ENCODE results near the gene BRK1.
"Not testable (repeated sequence)": the region's sequence is repeated elsewhere in the genome, so short reads cannot be mapped to it uniquely, and the experiment has no call there.

Gene BRK1

DNA sequence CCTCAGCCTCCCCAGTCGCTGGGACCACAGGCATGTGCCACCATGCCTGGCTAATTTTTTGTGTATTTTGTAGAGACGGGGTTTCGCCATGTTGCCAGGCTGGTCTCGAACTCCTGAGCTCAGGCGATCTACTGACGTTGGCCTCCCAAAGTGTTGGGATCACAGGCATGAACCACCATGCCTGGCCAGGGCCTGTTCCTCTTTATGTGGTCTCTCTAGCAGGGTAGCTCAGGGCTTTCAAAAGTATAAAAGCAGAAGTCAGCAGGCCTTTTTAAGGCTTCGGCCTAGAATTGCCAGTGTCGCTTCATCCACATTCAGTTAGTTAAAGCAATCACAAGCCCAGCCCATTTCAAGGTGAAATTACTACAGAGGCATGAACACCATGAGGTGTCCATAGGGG lies 33.8 kb downstream of the BRK1 start:
- DNase-seq: no peak

DNA sequence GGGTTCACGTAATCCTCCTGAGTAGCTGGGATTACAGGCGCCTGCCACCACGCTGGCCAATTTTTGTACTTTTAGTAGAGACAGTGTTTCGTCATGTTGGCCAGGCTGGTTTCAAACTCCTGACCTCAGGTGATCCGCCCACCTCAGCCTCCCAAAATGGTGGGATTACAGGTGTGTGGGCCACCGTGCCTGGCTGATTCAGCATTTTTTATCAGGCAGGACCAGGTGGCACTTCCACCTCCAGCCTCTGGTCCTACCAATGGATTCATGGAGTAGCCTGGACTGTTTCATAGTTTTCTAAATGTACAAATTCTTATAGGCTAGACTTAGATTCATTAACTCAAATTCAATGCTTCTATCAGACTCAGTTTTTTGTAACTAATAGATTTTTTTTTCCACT lies 35.5 kb downstream of the BRK1 start:
- no peak for DNase-seq

DNA sequence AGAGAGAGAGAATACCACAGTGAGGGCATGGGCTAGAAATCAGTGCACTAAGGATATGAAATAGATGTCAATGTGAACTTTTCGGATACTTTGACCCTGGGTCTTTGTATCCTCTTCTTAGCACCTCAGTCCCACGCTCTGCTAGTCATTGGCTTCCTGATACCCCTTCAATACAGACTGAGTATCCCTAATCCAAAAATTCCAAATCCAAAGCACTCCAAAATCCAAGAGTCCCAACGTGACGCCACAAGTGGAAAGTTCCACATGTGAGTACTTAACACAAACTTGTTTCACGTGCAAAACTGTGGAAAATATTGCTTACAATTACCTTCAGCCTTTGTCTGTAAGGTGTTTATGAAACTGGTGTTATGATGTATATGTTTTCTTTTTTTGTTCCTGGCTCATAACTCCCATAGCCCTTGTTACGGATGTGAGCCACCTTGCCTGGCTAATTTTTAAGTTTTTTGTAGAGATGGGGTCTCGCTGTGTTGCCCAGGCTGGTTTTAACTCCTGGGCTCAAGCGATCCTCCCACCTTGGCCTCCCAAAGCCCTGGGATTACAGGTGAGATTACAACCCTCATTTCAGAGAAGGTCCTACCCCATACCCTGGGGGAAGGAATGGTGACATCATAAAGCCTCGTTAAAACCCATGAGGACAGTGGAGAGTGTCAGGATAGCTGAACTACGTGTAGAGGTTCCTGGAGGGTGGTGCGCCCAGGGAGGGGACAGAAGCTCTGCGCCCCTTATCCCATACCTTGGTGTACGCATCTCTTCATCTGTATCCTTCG lies 39.1 kb downstream of the BRK1 start:
- no peak for DNase-seq

DNA sequence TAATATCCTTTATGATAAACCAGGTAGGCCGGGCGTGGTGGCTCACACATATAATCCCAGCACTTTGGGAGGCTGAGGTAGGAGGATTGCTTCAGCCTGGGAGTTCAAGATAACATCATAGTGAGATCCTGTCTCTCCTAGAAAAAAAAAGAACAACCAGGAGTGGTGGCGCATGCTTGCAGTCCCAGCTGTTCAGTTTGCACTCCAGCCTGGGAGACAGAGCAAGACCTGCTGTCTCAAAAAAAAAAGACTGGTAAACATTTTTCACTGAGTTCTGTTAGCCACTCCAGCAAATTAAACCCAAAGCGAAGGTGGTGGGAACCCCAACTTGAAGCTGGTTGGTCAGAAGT lies 39.6 kb downstream of the BRK1 start:
- DNase-seq: no peak

DNA sequence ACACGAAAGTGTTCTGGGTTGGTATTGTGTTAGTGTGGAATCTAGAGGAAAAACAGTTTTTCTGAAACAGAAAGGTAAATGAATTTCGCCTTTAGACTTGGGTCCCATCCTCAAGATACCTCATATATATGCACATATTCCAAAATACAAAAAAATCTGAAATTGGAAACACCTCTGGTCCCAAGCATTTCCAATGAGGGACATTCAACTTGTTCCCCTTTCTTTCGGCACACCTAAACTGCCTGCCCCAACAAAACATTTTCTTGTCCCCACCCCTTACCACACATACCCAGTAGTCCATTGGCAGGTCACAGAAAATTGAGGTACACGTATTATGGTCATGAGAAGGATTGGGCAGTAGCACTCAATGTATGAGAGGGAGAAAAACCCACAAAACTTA lies 40.2 kb downstream of the BRK1 start:
- no peak for DNase-seq

DNA sequence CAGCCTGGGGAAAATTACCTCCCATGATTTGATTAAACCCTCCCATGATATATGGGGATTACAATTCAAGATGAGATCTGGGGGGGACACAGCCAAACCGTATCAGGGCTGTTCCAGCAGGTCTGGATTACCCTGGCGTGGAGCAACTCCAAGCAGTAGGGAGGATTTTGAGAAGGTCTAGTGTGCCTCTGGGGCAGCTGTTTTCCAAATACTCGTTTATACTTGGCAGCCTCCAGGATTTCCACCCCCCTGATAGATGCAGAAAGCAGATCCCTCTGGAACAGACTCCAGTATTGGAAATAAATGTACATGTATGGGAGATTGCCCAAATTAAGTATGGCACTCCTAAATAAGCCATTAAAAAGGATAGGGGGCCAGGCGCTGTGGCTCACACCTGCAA lies 41.6 kb downstream of the BRK1 start:
- DNase-seq: no peak

DNA sequence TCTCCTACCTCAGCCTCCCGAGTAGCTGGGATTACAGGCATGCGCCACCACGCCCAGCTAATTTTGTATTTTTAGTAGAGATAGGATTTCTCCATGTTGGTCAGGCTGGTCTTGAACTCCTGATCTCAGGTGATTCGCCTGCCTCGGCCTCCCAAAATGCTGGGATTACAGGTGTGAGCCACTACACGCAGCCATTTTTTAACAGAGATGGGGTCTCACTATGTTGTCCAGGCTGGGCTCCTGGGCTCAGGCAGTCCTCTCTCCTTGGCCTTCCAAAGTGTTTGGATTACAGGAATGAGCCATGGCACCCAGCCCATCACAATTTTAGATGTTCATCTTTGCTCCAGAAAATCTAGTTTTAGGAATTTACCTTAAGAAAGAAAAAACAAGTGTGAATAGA lies 43.1 kb downstream of the BRK1 start:
- not testable (repeated sequence) for DNase-seq

DNA sequence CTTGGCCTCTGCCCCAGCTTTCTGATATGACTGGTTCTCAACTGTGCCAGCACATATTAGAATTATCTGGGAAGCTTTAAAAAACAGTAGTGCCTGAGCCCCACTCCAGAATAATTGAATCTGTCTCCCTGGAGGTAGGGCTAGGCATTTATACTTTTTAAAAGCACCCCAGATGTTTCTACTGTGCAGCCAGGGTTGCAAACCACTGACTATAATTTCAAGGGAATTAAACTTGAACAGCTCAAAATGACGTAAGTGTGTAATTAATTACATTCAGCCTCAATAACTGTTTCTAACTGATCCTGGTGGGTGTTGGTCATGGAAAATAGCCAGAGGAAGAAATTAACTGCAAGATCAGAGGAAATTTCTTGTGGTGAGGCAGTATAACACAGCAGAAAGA lies 44.9 kb downstream of the BRK1 start:
- no peak for DNase-seq

DNA sequence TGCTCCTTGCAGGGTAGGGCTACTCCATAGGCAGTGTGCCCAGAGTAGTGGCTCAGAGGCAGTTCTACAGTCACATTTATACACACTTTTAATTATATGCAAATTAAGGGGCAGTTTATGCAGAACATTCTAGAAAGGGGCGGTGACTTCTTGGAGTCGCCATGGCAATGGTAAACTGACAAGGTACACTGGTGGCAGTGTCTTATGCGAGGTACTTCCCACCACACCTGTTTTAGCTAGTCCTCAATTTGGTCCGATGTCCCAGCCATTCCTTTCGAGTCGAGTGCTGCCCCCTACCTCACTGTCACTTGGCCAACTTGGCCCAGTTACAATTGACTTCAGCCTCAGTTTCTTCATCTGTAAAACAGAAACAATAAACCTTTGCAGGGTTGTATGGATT lies 45.5 kb downstream of the BRK1 start:
- no peak for DNase-seq

DNA sequence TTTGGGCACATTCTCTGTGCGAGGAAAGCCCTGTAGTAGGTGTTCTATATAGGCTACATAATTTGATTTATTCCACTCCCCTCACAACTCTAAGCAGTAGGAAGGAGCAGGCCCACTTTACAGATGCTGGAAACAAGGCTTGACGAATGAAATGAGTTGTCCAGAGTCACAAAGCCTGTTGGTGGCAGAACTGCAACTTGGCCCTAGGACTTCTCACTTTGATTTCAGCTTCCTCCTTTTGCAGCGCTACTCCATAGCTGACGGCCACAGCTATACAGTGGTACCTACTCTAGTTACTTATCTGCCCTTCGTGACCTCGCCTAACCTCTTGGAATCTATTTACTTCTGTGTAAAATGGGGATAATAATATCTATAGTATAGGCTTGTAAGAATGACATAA lies 46.7 kb downstream of the BRK1 start:
- no peak for DNase-seq

DNA sequence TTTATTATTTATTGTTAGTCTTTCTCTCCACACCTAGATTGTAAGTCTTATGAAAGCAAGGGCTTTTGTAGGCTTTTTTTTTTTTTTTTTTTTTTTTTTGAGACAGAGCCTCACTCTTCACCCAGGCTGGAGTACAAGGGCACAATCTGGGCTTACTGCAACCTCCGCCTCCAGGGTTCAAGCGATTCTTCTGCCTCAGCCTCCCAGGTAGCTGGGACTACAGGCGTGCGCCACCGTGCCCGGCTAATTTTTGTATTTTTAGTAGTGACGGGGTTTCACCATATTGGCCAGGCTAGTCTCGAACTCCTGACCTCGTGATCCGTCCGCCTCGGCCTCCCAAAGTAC lies 48.7 kb downstream of the BRK1 start:
- not testable (repeated sequence) for DNase-seq

DNA sequence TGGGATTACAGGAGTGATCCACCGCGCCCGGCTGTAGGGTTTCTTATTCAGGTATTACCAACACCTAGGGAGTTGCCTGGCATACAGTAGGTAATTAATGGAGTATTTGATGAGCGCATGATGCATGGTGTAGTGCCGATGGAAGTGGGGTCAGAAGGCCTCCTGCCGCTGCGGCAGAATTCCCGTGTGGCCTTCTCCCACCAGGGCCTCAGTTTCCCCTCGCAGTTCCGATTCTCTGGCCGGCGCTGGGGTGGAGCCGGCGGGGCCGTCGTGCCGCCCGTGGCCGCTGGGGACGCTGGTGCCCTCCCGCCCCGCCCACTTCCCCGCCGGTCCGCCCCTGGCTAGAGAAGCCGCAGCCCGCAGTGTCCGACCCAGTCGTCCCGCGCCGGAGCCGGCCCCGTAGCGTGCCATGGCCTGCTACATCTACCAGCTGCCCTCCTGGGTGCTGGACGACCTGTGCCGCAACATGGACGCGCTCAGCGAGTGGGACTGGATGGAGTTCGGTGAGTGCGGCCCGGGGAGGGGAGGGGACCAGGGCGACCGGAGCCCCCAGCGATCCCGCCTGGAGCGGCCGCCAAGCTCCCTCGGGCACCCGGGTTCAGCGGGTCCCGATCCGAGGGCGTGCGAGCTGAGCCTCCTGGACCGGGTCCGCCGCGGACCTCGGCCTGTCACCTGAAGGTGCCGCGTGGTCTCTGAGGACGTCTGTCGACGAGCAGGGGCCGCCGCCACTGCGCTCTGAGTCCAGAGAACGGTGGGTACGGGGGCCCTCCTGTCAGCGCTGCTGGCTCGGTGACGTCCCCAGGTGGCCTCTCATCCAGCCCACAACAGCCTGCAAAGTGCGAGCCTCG lies 49.3 kb downstream of the BRK1 start, which contains the start of gene IRAK2:
Gene IRAK2 (plus strand): TSS at position 374 of the 848 bp plus-strand sequence. CDS start 36 bp downstream, at position 410.
- peak; percentile 75 for DNase-seq

DNA sequence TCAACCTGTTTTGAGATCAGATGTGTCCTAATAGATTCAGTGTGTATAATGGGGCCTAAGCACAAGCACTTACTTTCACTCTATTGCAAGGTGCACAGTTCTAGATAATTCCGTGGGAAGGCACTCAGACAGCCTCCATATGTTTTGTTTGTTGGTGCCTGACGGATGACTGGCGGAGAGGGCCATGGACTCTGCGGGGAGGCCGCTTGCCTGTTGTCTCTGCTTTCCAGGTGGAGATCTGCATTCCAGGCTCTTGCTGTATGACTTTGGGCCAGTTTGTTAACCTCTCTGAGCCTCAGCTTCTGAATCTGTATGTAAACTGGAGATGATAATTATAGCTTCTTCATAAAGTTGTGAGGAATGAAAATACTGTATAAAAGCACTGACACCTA lies 50.7 kb downstream of the BRK1 start:
- no peak for DNase-seq

DNA sequence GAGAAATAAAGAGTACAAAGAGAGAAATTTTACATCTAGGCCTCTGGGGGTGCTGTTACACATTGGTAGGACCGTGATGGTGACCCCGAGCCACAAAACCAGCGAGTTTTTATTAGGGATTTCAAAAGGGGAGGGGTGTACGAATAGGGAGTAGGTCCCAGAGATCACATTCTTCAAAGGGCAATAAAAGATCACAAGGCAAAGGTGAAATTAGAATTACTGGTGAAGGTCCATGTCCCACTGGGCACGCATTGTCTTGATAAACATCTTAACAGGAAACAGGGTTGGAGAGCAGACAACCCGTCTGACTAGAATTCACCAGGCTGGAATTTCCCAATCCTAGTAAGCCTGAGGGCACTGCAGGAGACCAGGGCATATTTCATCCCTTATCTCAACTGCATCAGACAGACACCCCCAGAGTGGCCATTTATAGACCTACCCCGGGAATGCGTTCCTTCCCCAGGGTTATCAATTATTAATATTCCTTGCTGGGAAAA lies 53.6 kb downstream of the BRK1 start:
- no peak for DNase-seq

DNA sequence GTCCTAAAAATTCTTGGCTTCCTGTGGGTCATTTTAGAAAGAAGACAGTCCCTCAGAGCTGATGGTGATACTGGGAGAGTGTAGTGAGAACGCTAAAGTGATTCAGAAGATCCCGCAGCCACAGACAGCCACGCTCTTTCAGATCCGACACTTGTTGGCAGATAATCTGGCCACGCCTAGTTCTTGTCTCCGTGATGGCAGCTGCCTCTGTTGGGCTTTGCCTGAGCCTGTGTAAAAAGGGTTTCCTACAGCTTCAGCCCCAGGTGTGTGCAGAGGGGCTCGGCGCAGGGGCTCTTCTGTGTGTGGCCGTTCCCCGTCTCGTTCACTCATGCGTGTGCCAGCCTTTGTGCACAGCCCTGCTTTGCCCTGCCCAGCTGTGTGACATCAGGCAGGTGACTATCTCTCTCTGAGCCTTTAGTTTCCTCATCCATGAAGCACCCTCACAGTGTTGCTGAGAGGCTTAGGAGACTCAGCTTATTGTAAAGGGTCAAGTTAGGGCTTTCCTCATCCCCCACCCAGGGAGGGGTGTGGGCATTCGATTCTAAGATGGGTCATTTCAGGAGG lies 55.5 kb downstream of the BRK1 start:
- DNase-seq: no peak

DNA sequence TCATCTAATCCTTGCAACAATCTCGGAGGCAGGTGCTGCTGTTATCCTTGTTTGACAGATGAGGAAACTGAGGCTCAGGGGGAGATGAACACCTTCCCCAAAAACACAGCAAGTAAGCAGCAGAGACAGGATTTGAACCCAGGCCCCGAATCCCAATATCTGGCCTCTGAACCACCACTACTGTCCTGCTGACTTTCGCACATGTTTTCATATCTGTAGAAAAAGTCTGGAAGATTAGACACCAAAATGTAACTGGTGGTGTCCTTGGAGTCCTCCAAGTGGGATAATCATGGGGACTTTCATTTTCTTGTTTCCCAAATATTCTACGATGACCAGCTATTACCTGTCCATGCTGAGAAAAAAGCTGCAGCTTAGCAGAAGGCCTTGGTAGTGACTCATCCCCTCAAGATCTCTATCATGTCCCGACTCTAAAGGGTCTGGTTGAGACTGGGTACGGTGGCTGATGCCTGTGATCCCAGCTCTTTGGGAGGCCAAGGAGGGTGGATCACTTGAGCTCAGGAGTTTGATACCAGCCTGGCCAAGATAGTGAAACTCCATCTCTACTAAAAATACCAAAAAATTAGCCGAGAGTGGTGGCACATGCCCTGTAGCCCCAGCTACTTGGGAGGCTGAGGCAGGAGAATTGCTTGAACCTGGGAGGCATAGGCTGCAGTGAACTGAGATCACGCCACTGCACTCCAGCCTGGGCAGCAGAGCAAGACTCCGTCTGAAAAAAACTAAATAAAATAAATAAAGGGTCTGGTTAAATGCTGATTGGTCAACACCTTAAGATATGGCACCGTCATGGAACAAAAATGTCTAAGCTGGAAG lies 57.8 kb downstream of the BRK1 start:
- no peak for DNase-seq

DNA sequence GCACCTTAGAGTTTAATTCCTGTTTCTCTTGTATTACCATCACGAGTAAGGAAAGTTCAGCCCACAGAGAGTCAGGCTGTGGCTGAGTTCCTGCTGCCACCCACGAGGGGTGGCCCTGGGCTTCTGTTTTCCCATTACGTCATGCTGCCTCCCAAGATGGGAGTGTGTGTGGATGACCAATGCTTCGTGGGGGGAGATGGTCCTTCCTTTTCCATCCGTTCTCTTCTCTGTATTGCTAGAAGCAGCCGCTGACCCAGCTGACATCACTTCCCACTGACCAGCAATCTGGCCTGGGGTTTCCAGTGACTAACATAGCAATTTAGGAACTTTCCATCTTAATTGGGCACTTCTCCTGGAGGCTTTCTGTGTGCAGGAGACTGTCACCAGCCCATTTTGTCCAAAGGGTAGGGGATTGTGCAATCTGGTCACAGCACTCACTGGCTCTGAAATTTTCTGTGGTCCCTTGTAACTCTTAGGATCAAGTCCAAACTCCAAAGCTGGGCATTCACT lies 58.5 kb downstream of the BRK1 start:
- DNase-seq: no peak

DNA sequence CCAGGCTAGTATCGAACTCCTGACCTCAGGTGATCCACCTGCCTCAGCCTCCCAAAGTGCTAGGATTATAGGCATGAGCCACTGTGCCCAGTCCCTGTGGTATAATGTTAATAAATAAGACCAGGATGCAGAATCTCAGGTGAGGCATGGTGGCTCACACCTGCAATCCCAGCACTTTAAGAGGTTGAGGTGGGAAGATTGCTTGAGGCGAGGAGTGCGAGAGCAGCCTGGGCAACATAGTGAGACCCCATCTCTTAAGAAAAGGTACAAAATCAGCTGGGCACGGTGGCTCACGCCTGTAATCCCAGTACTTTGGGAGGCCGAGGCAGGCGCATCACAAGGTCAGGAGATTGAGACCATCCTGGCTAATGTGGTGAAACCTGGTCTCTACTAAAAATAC lies 59.9 kb downstream of the BRK1 start:
- DNase-seq: not testable (repeated sequence)

DNA sequence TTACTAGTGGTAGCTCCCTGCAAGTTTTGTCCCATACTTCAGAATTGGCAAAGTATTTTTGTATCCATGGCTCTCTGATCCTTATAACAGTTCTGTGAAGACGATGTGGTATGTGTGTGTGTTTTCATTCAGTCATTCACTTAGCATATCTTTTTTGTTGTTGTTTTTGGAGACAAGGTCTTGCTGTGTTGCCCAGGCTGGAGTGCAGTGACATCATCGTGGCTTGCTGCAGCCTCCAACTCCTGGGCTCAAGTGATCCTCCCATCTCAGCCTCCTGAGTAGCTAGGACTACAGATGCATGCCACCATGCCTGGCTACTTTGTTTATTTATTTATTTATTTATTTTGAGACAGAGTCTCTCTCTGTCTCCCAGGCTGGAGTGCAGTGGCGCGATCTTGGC lies 60.7 kb downstream of the BRK1 start:
- not testable (repeated sequence) for DNase-seq
